Activated naive CD4-positive, alpha-beta T cell treated with anti-CD3 and anti-CD28 coated beads, Interleukin-2, amount 50 U/mL, for 16 hours (primary cell): ENCODE measurements around the gene KPNA1.
A peak's percentile ranks its signal among the peaks of the same experiment; 100 is the strongest.

ENCODE experiments used
- DNase-seq: peaks from one replicate; pipeline ENCODE4 v3.0.0-alpha.2; 2020

KPNA1 gene

DNA sequence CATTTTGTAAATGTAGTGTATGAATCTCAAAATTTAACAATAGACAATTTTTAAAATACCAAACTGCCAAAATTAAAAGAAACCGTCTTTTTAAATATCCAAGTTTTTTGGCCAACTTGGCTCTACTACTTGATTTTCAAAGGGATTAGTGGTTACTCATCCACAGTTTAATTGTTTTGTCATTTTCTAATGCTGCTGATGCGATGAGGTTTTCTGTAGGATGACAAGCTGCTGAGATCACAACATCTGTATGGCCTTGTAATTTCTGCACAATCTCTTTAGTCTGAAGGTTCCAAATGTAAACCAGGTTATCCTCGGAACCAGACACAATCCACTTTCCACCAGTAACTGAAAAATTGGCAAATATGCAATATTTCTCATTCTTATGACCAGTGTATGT is 100.3 kb downstream of the KPNA1 start:
- DNase-seq = no peak

DNA sequence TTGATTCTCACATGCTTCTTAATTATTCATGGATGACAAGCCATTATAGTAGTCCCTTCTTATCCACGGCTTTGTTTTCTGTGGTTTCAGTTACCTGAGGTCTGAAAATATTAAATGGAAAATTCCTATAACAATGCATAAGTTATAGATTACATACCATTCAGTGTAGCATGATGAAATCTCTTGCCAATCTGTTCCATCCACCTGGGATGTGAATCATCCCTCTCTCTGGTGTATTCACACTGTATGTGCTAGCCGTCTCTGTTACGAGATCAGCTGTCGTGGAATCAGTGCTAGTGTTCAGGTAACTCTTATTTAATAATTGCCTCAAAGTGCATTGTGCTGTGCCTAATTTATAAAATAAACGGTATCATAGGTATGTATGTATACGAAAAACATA is 104.1 kb downstream of the KPNA1 start:
- no peak for DNase-seq

DNA sequence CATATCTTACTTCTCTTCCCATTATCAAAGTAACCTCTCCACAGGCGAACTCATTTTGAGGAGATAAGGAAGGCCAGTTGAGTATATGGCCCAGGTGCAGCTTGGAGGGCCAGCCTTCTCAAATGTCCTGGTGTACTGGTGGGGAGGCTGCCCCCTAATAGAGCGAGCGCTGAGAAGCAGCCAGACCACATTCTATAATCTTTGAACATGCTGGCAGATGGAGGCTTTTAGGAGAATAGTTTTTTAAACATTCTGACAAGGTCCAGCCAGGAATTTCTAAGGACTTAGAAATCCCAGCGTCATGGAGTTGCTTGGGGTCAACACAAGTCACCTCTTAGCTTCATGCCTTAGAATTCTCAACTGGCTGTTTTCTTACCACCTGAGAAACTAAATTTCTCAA is 104.6 kb downstream of the KPNA1 start:
- DNase-seq = no peak

DNA sequence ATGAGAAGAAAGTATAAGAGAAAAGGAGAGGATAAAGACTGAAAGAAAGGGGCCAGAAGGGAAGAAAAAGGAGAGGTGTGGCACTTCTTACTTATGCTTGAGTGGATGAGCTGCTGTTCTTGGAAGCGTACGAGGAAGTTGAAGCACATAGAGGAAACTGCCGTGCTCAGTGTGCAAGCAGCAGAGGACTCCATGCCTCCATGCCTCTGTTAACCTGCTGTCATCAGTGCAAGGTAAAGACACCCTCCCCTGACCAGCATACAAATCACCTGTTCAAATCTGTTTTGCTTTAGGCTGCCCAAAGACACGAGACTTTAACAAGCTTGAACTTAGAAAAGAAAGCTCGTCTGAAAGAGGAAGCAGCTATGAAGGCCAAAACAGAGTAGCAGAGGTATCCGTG is 105.3 kb downstream of the KPNA1 start:
- no peak for DNase-seq

DNA sequence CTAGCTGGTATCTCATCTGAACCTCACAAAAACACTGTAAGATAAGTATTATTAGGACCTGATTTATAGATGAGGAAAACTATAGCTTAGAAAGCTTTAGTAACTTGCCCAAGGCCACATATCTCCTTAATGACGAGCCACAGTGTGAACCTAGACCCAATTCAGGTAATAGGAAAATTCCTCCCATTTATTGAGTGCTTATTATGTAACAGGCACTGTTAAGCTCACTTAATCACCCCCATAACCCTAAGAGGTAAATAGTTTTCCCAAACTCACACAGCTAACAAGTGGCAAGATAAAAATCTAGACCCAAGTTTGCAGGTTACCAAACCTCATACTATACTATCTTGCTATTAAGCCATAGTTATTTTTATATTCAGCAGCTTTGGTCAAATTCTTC is 106.8 kb downstream of the KPNA1 start:
- no peak for DNase-seq

DNA sequence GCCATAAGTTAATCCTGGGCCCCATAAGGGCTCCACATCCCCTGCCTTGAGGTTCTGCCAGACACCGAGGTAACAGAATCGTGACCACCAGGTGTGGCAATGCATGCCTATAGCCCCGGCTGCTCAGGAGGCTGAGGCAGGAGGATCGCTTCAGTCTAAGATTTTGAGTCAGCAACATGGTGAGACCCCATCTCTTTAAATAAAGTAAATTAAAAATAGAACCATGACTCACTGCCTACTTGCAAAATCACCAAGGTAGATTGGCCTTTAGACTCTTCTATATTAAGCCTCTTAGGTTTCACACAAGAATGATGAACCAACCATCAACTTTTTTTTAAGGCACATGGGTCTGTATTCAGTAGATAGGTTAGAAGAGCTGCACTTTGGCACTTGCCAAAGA is 108.5 kb downstream of the KPNA1 start:
- no peak for DNase-seq

DNA sequence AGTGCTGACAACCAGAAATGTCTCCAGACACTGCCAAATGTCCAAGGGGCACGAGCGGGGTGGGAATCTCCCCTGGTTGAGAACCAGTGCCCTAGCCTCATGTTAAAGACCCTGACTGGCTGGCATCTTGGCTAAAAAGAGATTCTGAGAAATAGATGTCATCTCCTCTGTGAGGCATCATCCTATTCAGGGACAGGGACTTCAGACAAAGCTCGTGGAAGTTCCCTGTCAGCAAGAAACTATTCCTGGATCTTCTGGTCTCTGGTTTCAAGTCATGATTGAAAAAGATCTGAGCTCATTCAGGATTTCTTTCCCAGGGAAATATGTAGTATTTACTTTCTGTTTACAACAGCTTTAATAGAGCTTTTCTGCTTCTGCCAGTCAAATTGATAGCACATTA is 109.7 kb downstream of the KPNA1 start:
- no peak for DNase-seq

DNA sequence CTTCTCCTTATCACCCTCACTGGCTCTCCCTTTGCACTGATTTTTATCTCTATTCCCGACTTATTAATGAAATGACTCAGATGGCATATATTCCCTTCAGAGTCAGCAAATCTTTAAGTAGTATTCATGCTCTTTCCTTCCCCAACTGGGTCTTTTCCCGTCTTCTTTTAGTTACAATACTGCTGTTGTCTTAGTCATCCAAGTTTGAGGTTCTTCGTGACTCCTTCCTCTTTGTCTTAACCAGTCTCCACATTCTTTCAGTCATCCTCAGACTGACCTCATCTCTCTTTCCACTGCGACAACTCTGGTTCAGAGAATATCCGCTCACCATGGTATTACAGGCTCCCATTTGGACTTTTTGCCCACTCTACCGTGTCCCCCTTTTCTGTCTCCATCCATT is 111.2 kb downstream of the KPNA1 start:
- no peak for DNase-seq

DNA sequence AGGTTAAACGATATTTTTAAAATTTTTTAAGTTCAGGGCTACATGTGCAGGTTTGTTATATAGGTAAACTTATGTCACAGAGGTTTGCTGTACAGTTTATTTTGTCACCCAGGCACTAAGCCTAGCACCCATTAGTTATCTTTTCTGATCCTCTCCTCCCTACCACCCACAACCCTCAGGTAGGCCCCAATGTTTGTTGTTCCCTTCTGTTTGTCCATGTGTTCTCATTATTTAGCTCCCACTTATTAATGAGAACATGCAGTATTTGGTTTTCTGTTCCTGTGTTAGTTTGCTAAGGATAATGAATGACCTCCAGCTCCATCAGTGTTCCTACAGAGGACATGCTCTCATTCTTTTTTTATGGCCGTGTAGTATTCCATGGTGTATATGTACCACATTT is 115.8 kb downstream of the KPNA1 start:
- DNase-seq = no peak

DNA sequence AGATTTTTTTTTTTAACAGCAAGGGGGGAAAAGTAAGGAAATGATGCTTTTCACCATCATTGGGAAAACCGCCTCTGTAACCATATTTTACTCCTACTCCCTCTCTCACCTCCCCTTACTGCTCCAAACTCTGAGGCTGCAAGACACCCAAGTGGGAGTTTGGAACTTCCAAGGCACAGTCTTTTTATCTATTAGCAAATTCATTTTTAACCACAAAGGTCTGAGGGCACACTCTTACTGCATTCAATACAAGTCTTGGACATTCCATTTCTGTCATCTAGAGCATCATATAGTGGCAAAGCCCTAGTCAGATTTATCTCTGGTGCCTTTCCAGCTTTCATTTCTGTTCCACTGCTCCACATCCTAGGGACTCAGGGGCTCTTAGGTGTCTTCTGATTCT is 117.5 kb downstream of the KPNA1 start:
- no peak for DNase-seq

DNA sequence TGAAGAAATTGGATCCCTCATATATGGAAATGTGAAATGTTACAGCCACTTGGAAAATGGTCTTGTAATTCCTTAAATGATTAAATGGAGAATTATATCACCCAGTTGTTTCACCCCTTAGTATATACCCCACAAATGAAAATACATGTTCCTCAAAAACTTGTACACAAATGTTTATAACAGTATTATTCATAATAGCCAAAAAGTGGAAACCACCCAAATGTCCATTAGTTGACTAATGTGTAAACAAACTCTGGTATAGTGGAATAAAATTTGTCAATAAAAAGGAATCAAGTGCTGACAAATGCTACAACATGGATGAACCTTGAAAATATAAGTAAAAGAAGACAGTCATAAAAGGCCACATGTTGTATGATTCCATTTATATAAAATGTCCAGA is 118.2 kb downstream of the KPNA1 start:
- no peak for DNase-seq

DNA sequence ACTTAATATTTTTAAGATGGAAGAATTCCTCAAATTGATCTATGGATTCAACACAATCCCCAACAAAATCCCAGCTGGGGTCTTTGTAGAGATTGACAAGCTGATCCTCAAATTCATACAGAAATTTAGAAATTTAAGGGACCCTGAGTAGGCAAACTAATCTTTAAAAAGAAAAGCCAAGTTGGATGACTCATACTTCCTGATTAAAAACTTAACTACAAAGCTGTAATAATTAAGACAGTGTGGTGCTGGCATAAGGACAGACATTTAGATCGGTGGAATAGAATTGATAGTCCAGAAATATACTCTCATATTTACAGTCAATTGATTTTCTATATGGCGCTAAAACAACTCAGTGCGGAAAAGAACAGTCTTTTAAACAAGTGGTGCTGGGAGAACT is 119.2 kb downstream of the KPNA1 start:
- DNase-seq = no peak

DNA sequence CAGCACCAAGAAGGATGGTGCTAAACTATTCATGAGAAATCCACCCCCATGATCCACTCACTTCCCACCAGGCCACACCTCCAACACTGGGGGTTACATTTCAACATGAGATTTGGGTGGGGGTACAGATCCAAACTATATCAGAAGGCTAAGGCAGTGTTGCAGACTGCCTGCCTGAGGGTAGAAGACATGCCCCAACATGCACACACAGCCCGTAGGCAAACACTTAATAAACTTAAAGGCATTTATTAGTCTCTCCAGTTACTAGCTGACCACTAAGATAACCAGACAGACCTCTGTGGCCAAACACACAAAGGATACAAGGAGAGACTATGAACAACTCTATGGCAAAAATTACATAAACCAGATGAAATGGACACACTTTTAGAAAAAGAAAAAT is 120.6 kb downstream of the KPNA1 start:
- no peak for DNase-seq

DNA sequence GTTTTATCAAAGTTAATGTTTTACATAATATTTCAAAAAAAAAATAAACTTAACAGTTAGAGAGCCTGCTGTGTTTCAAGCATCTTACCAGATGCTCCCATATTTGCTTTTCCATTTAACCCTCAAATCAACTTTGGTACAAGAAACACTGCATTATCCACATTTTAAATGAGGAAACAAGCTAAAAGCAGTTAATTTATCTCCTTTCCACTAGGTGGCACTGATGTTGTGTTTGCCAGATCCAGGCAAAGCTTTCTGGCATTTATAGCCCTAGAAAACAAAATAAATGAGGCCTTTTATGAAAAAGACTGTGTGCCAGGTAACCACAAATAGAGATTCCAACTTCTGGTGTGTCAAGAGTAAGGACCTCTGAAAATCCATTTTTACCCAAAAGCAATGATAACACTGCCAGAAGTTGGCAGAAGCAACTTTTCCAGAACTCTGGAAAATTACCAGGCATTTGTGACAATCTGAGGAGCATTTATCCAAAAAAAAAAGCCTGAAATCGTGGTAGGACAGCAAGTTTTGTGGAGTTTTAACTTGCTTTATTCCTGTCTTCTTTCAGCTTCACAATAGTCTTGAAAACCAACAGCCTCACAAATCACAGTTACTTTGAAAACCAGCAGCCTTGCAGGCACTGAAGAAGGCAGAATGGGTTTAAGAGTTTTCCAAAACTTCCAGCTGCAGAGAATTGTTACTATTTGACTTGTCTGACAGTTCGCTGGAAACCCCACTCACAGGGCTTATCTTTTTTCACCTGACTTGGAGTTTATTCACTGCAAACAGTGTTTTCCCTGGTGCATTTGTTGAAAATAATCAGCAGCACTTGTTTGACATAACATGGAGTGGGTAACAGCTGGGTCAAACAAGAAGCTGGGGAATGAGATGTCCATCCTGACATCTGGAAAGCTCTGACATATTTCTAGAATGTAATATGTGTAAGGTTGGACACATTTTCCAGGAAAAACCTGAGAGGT is 121.6 kb downstream of the KPNA1 start:
- no peak for DNase-seq

DNA sequence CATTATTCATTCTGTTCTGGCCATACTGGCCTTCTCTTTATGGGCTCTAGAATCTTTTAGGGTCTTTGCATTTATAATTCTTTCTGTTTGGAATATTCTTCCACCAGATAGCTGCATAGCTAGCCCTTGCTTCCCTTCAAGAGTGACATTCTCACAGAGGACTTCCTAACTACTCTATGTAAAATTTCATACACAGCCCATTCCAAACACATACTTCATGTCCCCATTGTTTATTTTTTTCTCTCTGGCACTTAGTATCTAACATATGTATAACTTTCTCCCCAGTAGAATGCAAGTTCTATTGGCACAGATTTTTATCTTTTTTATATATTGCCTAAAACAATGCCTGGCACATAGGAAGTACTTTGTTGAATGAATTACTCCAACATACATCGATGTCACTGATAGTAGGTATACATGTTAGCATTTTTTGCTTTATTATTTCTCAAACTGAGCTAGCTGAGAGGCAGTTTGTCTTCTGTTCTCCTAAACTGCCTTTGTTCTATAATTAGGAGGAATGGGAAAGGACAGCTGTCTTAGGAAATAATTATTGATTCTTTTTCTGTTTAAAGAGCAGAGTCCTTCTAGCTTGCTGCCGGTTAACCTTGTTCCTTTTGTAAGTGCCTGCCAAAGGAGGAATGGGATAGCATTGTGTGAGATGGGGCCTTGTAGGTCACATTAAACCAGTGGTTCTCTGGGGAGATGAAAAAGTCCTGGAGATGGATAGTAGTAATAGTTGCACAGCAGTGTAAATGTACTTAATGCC is 122.9 kb downstream of the KPNA1 start:
- DNase-seq = no peak

DNA sequence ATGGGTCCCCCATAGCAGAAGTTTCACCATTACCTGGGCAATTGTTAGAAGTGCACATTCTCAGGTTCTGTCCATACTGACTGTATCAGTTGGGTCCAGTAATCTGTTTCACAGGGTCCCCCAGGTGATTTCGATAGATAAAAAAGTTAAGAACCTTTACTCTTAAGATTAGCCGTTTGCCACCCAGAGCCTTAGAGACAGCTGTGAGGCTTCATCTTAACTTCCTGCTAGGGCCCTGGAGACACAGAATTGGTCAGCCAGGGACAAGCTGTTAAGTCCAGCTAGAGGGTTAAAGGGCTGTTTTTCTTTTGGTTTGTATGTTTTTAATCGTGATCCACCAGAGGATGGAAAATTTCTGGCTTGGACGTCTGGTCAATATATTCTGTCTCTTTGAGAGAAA is 124.1 kb downstream of the KPNA1 start:
- DNase-seq = no peak

DNA sequence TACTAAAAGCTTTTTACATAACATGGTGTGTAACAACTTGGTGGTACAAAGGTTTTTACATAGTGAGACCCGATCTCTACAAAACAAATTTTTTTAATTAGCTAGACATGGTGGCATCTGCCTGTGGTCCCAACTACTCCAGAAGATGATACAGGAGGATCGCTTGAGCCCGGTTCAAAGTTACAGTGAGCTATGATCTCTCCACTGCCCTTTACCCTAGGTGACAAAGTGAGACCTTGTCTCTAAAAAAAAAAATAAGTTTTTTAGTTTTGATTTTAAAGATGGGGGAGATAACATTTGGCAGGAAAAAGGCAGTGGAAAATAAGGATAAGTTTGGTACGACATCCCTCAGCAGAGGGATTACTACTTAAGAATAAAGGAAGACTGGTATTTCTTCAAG is 124.8 kb downstream of the KPNA1 start:
- DNase-seq = no peak

DNA sequence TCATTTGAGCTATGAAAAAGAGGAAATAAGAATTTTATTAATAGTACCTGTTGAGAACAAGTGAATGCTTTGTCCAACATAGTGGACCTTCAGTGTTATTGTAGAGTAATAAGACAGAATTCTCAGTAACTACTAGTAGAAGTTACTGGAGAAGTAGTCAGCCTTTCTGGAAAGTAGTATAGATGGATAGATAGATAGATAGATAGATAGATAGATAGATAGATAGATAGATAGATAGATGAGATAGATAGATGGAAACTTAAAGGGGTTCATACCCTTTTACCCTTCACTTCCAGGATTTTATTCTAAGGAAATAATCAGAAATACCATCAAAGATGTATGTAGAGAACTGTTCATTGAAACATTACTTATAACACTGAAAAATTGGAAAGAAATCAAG is 125.5 kb downstream of the KPNA1 start:
- no peak for DNase-seq

DNA sequence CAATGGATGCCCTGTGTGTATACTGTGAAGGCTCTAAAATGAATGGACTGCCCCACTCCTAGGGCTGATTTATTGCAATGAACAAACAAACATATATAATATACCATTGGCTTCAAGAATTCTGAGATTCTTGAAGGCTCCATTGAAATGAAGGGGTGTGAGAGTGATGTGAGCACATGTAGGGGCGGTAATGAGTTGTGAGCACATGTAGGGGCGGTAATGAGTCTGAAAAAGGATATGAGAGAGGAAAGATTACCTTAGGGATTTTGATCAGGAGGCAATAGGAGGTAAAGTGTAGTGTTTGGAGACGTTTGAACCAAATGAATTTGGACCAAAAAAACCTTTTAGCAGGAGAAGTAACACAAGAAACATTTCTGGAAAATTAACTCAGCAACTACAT is 127.0 kb downstream of the KPNA1 start:
- no peak for DNase-seq

DNA sequence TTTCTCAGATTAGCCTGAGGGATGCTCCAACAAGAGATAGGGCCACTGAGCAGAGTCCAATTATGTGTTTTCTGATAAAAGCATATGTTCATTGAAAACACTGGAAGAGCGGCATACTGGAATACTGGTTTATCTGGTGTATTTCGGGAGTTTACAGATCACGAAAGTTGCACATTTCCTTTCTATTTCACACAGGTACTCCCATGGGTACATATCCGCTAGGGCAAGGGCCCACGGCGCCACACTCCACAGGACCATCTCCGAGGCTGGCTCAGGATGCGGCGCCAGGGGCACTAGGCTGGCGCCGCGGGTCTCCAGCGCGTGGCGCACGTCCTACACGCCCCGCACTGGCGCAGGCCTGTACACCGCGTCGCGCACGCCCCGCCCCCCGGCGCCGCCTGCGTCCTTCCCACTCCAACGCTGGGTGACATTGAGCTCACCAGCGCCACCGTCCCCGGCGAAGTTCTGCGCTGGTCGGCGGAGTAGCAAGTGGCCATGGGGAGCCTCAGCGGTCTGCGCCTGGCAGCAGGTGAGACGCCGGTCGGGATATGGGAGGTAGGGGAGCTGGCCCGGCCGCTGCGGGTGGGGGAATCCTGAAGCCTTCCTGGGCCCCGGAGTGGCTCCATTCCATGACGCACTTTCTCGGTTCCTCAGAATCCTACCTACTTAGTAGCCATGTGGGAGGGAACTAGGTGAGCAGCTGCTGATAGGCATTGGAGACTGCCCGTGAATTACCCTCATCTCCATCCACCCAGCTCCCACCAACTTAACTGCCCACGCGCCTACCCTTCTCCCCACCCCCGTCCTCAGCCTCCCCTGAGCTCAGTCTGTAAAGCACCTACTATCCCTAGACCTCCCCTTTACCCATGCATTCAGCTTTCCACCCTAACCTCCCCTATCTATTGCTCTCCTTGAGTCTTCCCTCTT is 130.7 kb downstream of the KPNA1 start, which contains the start of gene FAM162A:
TSS of gene FAM162A (plus strand) at position 412 of the 927 bp plus-strand sequence. CDS start at position 496, 84 bp downstream.
- peak; percentile 95 for DNase-seq

DNA sequence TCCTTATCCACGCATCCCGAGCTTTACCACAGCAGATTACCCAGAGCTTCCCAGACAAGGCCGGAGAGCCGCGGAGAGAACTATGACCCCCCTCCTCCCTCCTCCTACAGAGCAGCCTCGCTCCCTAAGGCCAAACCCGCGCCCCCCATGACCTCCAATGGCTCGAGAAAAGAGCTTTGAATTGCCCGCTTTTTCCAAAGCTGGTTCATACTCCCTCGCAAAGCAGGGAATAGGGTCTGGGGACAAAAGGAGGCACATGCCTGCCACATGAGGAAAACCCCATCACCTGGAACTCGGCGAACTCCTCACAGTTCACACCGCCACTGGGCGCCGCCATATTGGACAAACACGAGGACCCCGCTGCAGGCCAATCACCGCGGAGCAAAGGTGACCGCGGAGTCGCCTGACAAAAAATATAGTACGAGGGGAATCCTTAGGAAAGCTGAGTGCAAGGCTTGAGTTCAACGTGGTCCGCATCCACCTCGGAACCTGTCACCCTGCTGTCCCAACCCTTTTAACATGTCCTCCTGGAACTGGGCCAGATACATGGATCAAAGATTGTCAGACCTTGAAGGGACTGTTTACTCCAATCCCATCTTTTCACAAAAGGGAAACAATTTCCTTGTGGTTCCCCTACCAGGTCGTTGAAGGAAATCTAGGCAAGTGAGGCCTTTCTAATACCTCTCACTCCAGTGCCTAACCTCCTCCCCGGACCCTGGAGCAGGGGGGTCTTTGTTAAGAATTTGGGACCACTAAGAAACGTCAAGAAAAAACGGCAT is 131.7 kb downstream of the KPNA1 start, which contains the start of gene MIX23:
TSS of gene MIX23 (minus strand) at position 344 of the 779 bp plus-strand sequence. CDS start at position 337, 7 bp downstream.
- peak; percentile 89 for DNase-seq

DNA sequence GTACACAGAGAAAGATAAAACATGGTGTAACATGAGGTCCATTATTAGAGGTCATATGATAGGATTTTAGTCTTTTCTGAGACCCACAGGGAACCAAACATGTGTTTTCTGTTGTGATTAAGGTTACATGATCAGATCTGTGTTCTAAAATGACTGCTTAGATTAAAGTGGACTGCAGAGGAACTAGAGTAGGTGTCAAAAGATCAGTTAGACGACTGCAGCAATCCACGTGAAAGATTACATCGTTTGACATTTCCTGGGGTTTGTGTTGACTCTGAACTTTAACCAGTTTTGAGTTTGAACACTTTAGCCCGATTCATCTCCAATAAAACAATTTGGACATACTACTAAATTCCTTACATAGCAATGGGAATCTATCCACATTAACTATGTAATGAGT is 136.8 kb downstream of the KPNA1 start:
- no peak for DNase-seq
